Neural crest cell (in vitro differentiated cells): ENCODE measurements around the gene GPR15LG. TPM values are rescaled to one million over a fixed set of nuclear protein-coding genes. Genes with fewer than 3 reads are reported as not detected.

Experiments used
- DNase-seq: peaks from one replicate; pipeline ENCODE4 v3.0.0; 2021; ENCODE audit warnings: low read depth, mixed read lengths, low spot score
- H3K27ac Mint-ChIP-seq: one replicate; pipeline ENCODE4 v1.8.0; 2021; ENCODE audit warnings: mild to moderate bottlenecking, mixed read lengths; ENCODE audit not compliant: unreplicated experiment
- H3K27me3 Mint-ChIP-seq: 2 replicates; pipeline ENCODE4 v1.8.0; 2021; ENCODE audit warnings: low read depth, mild to moderate bottlenecking, mixed read lengths
- H3K36me3 Mint-ChIP-seq: 2 replicates; pipeline ENCODE4 v1.8.0; 2021; ENCODE audit warnings: low read depth, mild to moderate bottlenecking, mixed read lengths
- H3K4me1 Mint-ChIP-seq: 2 replicates; pipeline ENCODE4 v1.8.0; 2021; ENCODE audit warnings: mixed read lengths
- H3K4me3 Mint-ChIP-seq: one replicate; pipeline ENCODE4 v1.8.0; 2021; ENCODE audit warnings: mild to moderate bottlenecking, mixed read lengths
- H3K9me3 Mint-ChIP-seq: 2 replicates; pipeline ENCODE4 v1.8.0; 2021; ENCODE audit warnings: mixed read lengths
- CTCF ChIP-seq: fragments of 200-600 bp; sonication (generic); conservative IDR thresholded peaks from 2 replicates; pipeline ENCODE4 v1.5.0; 2021; ENCODE audit warnings: antibody characterized with exemption, mild to moderate bottlenecking
- total RNA-seq: library from RNA; stranded (reverse); gene quantifications from 2 replicates; pipeline ENCODE4 v1.2.1, GENCODE V29; 2021

GPR15LG gene
- total RNA-seq, 1 donor from 2014 or later: not detected

- Mint-ChIP-seq H3K27me3 (no peaks in the 10 kb centered on the region), H3K27ac (no peak overlapping the region)
These were observed 20.8 kb upstream of the GPR15LG start for GRCh38 chr10:84152769-84153168.

GRCh38 chr10:84155521-84155920 is 18.1 kb upstream of the GPR15LG start:
- TF ChIP-seq CTCF: no peak
- no peaks in the 10 kb centered on the region for H3K4me1 Mint-ChIP-seq
- peaks cover 5% of the 10 kb centered on the region for H3K36me3 Mint-ChIP-seq
- H3K4me3 Mint-ChIP-seq: no peak overlapping the region
- no peaks in the 10 kb centered on the region for H3K9me3 Mint-ChIP-seq
- no peak overlapping the region for H3K27ac Mint-ChIP-seq
- no peak for DNase-seq
- H3K27me3 Mint-ChIP-seq: peaks cover 12% of the 10 kb centered on the region

More at GRCh38 chr10:84152769-84153168, 20.8 kb upstream of the GPR15LG start:
- H3K9me3 Mint-ChIP-seq: no peaks in the 10 kb centered on the region
- DNase-seq: no peak
- no peak for TF ChIP-seq CTCF
- H3K4me3 Mint-ChIP-seq: no peak overlapping the region
- H3K4me1 Mint-ChIP-seq: no peaks in the 10 kb centered on the region
- peaks cover 5% of the 10 kb centered on the region for H3K36me3 Mint-ChIP-seq

- TF ChIP-seq CTCF: no peak
- H3K27me3 Mint-ChIP-seq: peaks cover 13% of the 10 kb centered on the region
- no peak overlapping the region for H3K27ac Mint-ChIP-seq
- H3K9me3 Mint-ChIP-seq: no peaks in the 10 kb centered on the region
- H3K36me3 Mint-ChIP-seq: peaks cover 5% of the 10 kb centered on the region
- no peak overlapping the region for H3K4me3 Mint-ChIP-seq
- no peak for DNase-seq
- no peaks in the 10 kb centered on the region for H3K4me1 Mint-ChIP-seq
These were observed 17.6 kb upstream of the GPR15LG start for GRCh38 chr10:84156009-84156408.

- no peak overlapping the region for H3K4me3 Mint-ChIP-seq
- no peaks in the 10 kb centered on the region for H3K9me3 Mint-ChIP-seq
- TF ChIP-seq CTCF: no peak
- peaks cover 13% of the 10 kb centered on the region for H3K27me3 Mint-ChIP-seq
- no peak for DNase-seq
- no peaks in the 10 kb centered on the region for H3K4me1 Mint-ChIP-seq
- H3K36me3 Mint-ChIP-seq: peaks cover 5% of the 10 kb centered on the region
- no peak overlapping the region for H3K27ac Mint-ChIP-seq
These were observed 16.8 kb upstream of the GPR15LG start for GRCh38 chr10:84156768-84157167.

- no peak overlapping the region for H3K4me3 Mint-ChIP-seq
- H3K27me3 Mint-ChIP-seq: peaks cover 13% of the 10 kb centered on the region
- H3K36me3 Mint-ChIP-seq: peaks cover 5% of the 10 kb centered on the region
- H3K9me3 Mint-ChIP-seq: no peaks in the 10 kb centered on the region
- TF ChIP-seq CTCF: no peak
- H3K4me1 Mint-ChIP-seq: no peaks in the 10 kb centered on the region
- no peak overlapping the region for H3K27ac Mint-ChIP-seq
- DNase-seq: no peak
These were observed 15.5 kb upstream of the GPR15LG start for GRCh38 chr10:84158061-84158460.

GRCh38 chr10:84158550-84158949 is 15.1 kb upstream of the GPR15LG start:
- no peak for TF ChIP-seq CTCF
- H3K4me3 Mint-ChIP-seq: no peak overlapping the region
- no peak for DNase-seq
- peaks cover 5% of the 10 kb centered on the region for H3K36me3 Mint-ChIP-seq
- H3K27me3 Mint-ChIP-seq: peaks cover 15% of the 10 kb centered on the region
- no peaks in the 10 kb centered on the region for H3K4me1 Mint-ChIP-seq
- no peak overlapping the region for H3K27ac Mint-ChIP-seq
- no peaks in the 10 kb centered on the region for H3K9me3 Mint-ChIP-seq
